Large intestine (tissue), 3 donors: ENCODE data around the gene AFG1L. TPM values are rescaled to one million over a fixed set of nuclear protein-coding genes. Genes with fewer than 3 reads are reported as not detected.

Source experiments
- DNase-seq, 2 donors: peaks; one replicate each; pipeline versions ENCODE4 v3.0.0 to v3.0.0-alpha.2; 2013
- H3K27ac ChIP-seq: one replicate; pipeline ENCODE4 v1.5.1; 2013; ENCODE audit warnings: low read length
- H3K27me3 ChIP-seq: 2 replicates; pipeline ENCODE4 v1.6.1; 2013; ENCODE audit warnings: low read length; ENCODE audit not compliant: control insufficient read depth, insufficient read depth
- H3K36me3 ChIP-seq: 2 replicates; pipeline ENCODE4 v1.6.1; 2013; ENCODE audit warnings: low read length; ENCODE audit not compliant: control insufficient read depth, insufficient read depth
- H3K4me1 ChIP-seq: one replicate; pipeline ENCODE4 v1.6.1; 2013; ENCODE audit warnings: low read length; ENCODE audit not compliant: control insufficient read depth, insufficient read depth
- H3K4me3 ChIP-seq: one replicate; pipeline ENCODE4 v1.5.1; 2013; ENCODE audit warnings: low read length
- H3K9me3 ChIP-seq: one replicate; pipeline ENCODE4 v1.6.1; 2013; ENCODE audit warnings: mild to moderate bottlenecking, low read depth, low read length, moderate library complexity; ENCODE audit not compliant: control insufficient read depth
- WGBS: methylation state at CpG from one replicate; pipeline ENCODE4 v1.1.5; 2013; ENCODE audit warnings: low lambda C conversion rate; ENCODE audit not compliant: insufficient coverage; 5-methylcytosine and 5-hydroxymethylcytosine counted together
- polyA plus RNA-seq: library from polyadenylated mRNA; unstranded; fragments of 120-200 nt; gene quantifications from one replicate; pipeline ENCODE4 v1.2.1, GENCODE V29; 2013

AFG1L gene
- polyA plus RNA-seq, 1 donor: 9.5 TPM

DNA sequence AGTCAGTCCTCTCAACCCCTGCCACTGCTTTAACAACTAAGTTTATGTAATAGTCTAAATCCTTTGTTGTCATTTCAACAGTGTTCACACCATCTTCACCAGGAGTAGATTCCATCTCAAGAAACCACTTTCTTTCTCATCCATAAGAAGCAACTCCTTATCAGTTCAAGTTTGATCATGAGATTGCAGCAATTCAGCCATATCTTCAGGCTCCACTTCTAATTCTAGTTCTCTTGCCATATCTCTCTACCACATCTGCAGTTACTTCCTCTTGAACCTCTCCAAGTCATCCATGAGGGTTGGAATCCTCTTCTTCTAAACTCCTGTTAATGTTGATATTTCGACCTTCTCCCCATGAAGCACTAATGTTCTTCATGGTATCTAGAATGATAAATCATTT, 208.0 kb downstream of the AFG1L start:
- Histone ChIP-seq H3K36me3 (peaks cover 6% of the 10 kb centered on the region), H3K4me3 (no peak overlapping the region), H3K27me3 (no peaks in the 10 kb centered on the region), H3K27ac (no peak overlapping the region), H3K4me1 (no peaks in the 10 kb centered on the region), H3K9me3 (no peaks in the 10 kb centered on the region)
- 100% methylated on average over 1 of the region's 1 CpG for WGBS
- no peak for DNase-seq

DNA sequence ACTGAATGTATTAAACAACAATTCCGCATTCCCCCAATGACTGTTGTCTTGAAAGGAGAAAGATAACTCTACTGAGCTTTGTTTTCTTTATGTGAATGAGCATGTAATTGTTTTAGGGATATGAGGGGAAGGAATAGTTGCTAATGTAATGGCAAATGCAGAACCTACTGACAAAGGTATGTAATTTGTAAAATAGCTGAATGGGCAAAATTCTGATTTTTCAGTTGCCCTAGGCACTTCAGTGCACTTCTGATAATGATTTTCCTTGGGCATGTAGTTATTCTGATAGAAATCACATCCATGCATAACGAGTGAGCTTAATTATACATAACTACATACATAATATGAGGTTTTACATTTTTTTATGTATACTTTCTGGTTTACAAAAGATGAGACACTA, 212.5 kb downstream of the AFG1L start:
- DNase-seq: no peak
- Histone ChIP-seq H3K27ac (no peak overlapping the region), H3K4me3 (no peak overlapping the region), H3K4me1 (no peaks in the 10 kb centered on the region), H3K36me3 (peaks cover 5% of the 10 kb centered on the region), H3K27me3 (no peaks in the 10 kb centered on the region), H3K9me3 (peaks cover 3% of the 10 kb centered on the region)
- WGBS: 83% methylated on average over 1 of the region's 2 CpGs

DNA sequence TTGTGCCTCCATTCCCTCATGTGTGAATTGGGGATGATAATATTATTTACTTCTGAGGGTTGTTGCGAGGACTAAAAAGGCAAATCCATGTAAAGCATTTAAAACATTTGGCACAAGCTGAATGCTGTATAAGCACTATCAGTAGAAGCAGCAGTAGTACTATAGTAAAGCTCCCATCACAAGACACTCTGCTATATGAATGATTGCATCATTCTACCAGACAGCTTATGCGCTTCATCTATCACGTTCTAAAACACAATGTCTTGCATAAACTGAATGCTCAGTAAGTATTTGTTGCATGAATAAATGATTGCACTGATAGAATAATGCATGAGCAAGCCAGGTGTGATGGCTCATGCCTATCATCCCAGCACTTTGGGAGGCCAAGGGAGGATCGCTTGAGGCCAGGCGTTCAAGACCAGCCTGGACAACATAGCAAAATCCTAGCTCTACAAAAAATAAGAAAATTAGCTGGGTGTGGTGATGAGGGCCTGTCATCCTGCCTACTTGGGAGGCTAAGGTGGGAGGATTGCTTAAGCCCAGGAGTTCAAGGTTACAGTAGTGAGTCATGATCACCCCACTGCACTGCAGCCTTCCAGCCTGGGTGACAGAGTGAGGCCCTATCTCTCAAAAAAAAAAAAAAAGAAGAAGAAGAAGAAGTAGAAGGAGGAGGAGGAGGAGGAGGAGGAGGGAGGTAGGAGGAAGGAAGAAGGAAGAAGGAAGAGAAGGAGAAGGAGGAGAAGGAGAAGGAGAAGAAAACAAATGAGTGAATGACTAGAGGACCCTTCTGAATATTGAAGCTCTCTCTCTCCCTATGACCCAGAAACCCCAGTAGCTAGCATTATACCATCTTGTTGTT, 215.8 kb downstream of the AFG1L start:
- no peak for DNase-seq
- no peak overlapping the region for H3K4me3 ChIP-seq
- H3K27ac ChIP-seq: no peak overlapping the region
- H3K4me1 ChIP-seq: no peaks in the 10 kb centered on the region
- H3K36me3 ChIP-seq: peaks cover 9% of the 10 kb centered on the region
- H3K27me3 ChIP-seq: no peaks in the 10 kb centered on the region
- peaks cover 9% of the 10 kb centered on the region for H3K9me3 ChIP-seq
- WGBS: no CpG with 5 or more reads among the region's 5 CpGs

DNA sequence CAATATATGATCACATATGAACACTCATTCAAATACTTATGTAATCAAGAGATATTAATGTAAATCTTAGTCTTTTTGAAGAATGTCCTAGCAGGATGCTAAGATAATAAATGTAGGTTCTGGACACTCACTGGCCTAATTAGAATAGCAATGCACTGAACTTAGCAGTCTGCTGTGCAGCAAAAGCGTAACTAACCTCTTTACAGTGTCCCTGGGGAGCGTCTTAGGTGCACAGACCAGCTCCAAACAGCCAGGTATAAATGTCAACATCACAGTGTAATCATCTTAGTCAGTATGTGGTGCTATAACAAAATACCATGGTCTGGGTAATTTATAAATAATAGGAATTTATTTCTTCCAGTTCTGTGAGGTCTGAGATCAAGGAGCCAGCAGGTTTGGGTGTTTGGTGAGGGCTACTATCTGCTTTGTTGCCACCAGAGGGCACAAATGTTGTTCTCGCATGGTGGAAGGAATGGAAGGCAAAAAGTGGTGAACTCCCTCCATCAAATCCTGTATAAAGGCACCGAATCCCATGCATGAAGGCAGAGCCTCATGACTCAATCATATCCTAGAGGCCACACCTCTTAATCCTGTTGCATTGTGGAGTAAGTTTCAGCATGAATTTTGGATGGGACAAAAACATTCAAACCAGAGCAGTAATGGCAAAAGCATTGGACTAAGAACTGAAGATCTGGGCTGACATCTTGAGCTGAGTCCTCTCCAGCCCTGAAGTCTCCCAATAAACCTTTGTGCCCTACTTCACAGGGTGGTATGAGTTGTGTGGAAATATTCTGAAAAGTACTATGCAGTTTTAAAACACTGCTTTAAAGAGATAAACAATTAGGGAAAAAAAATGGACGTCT, 224.1 kb downstream of the AFG1L start:
- no peak for DNase-seq
- Histone ChIP-seq H3K36me3 (peaks cover 4% of the 10 kb centered on the region), H3K27ac (no peak overlapping the region), H3K27me3 (no peaks in the 10 kb centered on the region), H3K9me3 (no peaks in the 10 kb centered on the region), H3K4me1 (no peaks in the 10 kb centered on the region), H3K4me3 (no peak overlapping the region)
- WGBS: 86% methylated on average over 1 of the region's 5 CpGs

DNA sequence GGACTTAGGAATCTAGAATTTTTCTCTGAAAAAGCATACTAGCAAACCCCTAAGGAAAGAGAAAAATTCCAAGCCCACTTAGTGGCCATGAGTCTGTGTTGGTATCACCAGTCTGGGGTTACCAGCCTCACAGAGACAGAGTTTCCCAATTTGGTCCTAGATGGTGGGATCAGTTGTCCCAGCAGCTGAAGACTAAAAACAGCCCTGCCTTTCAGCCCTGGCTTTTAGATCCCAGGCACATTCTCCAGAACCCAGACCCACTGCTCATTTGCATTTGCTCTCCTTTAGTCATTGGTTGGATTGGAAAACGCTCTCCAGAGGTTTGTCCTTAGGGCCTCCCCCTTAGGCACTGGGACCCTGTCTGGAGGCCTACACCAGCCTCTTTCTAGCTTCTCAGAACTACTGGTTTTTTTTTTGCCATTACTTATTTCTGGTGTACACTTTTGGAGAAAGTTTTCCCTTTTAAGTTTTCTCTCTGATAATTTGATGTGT, 226.8 kb downstream of the AFG1L start:
- WGBS: no CpG with 5 or more reads among the region's 1 CpG
- Histone ChIP-seq H3K36me3 (peaks cover 4% of the 10 kb centered on the region), H3K4me1 (no peaks in the 10 kb centered on the region), H3K27me3 (no peaks in the 10 kb centered on the region), H3K27ac (no peak overlapping the region), H3K9me3 (no peaks in the 10 kb centered on the region), H3K4me3 (no peak overlapping the region)
- no peak for DNase-seq

DNA sequence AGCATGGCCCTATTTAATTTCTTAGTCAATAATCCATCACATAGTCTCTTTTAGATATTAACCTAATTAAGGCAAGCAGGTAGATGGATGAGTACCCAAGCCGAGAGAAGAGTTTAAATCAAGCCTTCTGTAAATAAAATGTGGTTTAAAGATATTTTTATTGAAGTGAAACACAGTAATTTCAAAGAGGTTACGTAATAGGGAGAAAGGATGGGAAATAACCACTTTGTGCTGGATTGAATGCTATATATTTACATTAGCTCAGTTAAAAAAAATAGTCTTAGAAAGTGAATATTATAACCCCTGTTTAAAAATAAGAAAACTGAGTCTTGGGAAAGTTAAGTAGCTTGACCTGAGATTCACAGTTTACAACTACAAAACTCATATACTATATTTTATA, 228.8 kb downstream of the AFG1L start:
- Histone ChIP-seq H3K27ac (no peak overlapping the region), H3K4me1 (no peaks in the 10 kb centered on the region), H3K27me3 (no peaks in the 10 kb centered on the region), H3K9me3 (no peaks in the 10 kb centered on the region), H3K4me3 (no peak overlapping the region), H3K36me3 (peaks cover 4% of the 10 kb centered on the region)
- DNase-seq: no peak
- WGBS: 93% methylated on average over 1 of the region's 2 CpGs

DNA sequence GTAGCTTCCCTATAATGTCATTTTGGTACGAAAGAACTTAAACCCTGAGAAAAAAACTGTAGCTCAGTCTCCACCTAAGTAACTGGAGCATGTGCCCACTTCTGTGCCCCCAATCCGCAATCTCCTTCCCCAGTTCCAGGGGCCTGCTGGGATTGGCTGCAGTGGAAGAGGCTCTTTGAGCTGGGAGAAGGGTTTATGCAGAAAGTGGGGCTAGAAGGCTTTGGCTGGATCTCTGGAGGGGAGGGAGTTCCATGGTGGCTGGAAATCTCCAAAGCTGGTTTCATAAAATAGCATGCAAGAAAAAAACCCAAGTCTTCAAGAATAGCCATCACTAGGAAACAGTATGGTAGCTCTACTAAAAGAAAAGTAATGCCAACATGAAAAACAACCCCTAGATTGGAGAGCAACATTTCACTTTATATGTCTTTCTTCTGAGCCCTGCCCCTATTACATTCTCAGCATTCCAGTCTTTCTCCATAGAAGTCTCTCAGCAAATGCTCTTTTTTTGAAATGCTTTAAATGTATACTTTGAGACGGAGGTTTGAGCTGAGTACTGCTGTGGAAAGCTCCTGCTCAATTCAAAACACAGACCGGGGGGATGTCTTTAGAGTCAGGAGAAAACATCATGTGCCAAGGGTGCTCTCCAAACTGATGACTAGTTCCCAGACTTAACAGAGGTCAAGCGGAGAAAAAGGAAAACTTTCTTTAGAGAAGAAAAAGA, 229.8 kb downstream of the AFG1L start:
- no peaks in the 10 kb centered on the region for H3K4me1 ChIP-seq
- H3K4me3 ChIP-seq: no peak overlapping the region
- no peak for DNase-seq
- H3K36me3 ChIP-seq: peaks cover 4% of the 10 kb centered on the region
- no peak overlapping the region for H3K27ac ChIP-seq
- H3K27me3 ChIP-seq: no peaks in the 10 kb centered on the region
- 90% methylated on average over 2 of the region's 5 CpGs for WGBS
- H3K9me3 ChIP-seq: no peaks in the 10 kb centered on the region

DNA sequence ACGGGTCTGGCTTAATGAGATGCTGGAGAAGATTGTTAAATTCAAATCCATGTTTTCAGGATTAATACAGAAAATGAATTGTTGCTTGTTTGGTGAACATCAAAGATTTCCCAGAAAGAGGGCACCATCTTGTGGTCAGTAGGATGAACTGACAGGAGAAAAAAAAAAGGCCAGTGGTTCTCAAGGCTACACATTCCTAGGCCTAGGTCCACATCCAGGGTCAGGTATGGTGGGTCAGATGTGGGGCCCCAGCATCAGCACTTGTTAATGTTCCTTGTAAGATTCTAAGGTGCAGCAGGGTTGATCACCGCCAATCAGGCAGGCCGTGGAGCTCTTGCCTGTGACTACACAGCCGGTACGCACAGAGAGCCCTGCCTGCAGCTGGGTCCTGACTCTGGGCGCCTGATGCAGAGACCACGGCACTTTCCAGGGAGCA, 231.9 kb downstream of the AFG1L start:
- no peak overlapping the region for H3K4me3 ChIP-seq
- no peaks in the 10 kb centered on the region for H3K27me3 ChIP-seq
- no peaks in the 10 kb centered on the region for H3K4me1 ChIP-seq
- H3K27ac ChIP-seq: no peak overlapping the region
- peak in 1 of 2 donors; percentile 30 for DNase-seq
- no CpG with 5 or more reads among the region's 7 CpGs for WGBS
- peaks cover 2% of the 10 kb centered on the region for H3K36me3 ChIP-seq
- no peaks in the 10 kb centered on the region for H3K9me3 ChIP-seq

DNA sequence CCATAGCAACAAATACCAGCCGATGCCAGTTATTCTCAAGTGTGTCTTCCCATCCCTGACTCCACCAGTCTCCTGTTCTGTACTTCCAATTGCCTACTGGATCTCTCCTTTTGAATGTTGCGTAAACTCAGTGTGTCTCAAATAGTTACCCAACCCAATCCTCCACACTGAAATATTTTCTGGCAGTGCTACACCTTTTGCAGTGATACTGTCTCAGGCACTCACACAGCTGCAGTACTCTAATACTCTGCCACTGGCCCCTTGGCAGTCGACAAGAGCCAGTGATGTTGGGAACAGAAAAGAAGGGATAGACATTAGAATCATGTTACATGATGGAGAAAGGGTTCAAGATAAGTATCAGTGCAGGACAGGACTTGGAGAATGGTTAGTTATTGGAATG, 234.0 kb downstream of the AFG1L start:
- Histone ChIP-seq H3K36me3 (no peaks in the 10 kb centered on the region), H3K4me3 (no peak overlapping the region), H3K4me1 (no peaks in the 10 kb centered on the region), H3K27me3 (no peaks in the 10 kb centered on the region), H3K9me3 (no peaks in the 10 kb centered on the region), H3K27ac (no peak overlapping the region)
- WGBS: 70% methylated on average over 2 of the region's 3 CpGs
- DNase-seq: no peak

DNA sequence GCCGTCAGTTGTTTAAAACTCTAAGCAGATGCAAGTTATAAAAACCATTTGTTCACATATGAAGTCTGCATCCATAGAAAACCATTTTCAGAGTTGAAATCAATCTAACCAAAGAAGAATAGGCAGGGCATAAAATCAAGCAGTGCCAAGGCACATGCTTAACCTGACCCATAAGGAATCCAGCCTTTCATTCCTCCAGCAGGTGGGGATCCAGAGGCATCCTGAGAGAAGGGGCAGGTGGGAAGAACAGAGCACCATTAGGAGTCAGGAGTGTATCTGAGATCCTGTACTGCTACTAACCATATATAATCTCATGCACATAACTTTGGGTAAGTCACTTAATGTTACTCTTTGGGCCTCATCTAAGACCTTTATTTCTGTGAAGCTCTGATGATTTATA, 236.5 kb downstream of the AFG1L start:
- Histone ChIP-seq H3K4me1 (no peaks in the 10 kb centered on the region), H3K27me3 (peaks cover 2% of the 10 kb centered on the region), H3K9me3 (no peaks in the 10 kb centered on the region), H3K27ac (no peak overlapping the region), H3K4me3 (no peak overlapping the region), H3K36me3 (no peaks in the 10 kb centered on the region)
- WGBS: 67% methylated on average over 1 of the region's 1 CpG
- DNase-seq: no peak
